GM10266 (cell line): ENCODE results near the gene CDK6.

ENCODE experiments used
- DNase-seq: peaks from one replicate; pipeline ENCODE4 v3.0.0; 2012; ENCODE audit errors: extremely low spot score
- TF ChIP-seq, protein P1 (sequence below): IDR thresholded peaks from 2 replicates; pipeline ENCODE4 v1.5.1; 2012; ENCODE audit warnings: mild to moderate bottlenecking, low read depth; ENCODE audit not compliant: control insufficient read depth, insufficient read depth; ENCODE audit errors: missing control alignments

The CDK6 gene

GRCh38 chr7:92790992-92791391 lies 45.4 kb downstream of the CDK6 start:
- TF ChIP-seq, protein P1, sequence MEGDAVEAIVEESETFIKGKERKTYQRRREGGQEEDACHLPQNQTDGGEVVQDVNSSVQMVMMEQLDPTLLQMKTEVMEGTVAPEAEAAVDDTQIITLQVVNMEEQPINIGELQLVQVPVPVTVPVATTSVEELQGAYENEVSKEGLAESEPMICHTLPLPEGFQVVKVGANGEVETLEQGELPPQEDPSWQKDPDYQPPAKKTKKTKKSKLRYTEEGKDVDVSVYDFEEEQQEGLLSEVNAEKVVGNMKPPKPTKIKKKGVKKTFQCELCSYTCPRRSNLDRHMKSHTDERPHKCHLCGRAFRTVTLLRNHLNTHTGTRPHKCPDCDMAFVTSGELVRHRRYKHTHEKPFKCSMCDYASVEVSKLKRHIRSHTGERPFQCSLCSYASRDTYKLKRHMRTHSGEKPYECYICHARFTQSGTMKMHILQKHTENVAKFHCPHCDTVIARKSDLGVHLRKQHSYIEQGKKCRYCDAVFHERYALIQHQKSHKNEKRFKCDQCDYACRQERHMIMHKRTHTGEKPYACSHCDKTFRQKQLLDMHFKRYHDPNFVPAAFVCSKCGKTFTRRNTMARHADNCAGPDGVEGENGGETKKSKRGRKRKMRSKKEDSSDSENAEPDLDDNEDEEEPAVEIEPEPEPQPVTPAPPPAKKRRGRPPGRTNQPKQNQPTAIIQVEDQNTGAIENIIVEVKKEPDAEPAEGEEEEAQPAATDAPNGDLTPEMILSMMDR: no peak
- no peak for DNase-seq

DNA sequence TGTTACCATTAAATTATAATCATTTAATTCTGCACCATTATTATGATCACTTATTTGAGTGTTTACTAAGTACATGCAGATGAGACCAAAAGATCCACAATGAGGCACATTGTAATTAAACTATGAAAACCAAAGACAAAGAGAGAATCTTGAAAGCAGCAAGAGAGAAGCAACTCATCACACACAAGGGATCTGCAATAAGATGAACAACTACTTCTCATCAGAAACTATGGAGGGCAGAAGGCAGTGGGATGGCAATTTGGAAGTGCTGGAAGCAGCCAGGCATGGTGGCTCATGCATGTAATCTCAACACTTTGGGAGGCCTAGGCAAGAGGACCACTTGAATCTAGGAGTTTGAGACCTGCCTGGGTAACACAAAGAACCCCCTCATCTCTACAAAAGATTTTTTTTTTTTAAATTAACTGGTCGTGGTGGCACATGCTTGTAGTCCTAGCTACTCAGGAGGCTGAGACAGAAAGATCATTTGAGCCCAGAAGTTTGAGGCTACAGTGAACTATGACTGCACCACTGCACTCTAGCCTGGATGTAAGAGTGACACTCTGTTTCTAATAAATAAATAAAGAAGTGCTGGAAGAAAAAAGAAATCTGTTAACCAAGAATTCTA lies 47.7 kb downstream of the CDK6 start:
- no peak for DNase-seq
- TF ChIP-seq, protein P1: no peak

DNA sequence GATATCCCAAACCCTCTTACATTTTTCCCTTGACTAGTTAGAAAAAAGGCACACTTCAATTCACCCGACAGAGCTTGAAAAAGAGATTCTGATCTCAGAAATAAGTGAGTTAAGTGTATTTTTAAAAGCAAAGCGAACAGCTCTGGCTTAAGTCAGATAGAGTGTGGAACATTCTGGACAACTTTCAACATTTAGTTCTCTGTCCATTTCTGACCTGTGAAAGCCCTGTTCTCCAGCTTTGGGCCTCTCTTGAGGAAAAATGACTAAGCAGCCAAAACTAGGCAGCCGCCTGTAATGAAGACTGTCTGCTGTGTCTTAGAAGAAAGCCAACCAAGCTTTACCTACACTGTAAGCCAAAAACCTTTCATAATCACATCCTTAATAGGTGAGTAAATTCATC lies 50.5 kb downstream of the CDK6 start:
- DNase-seq: no peak
- TF ChIP-seq, protein P1: no peak

DNA sequence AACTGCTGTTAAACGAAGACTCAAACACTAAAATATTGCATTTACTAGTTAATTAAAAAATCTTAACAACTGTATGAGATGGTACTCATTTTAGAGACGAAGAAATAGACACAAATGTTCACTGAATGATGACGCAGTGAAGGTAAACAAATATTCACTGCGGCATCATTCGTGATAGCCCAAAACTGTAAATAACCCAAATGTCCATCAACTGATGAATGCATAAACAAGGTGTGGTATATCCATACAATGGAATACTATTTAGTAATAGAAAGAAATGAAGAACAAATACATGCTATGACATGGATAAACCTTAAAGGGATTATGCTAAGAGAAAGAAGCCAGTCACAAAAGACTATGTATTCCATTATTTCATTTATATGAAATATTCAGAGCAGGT lies 51.4 kb downstream of the CDK6 start:
- no peak for DNase-seq
- TF ChIP-seq, protein P1: no peak

- DNase-seq: no peak
- TF ChIP-seq, protein P1: no peak
Measured at GRCh38 chr7:92783260-92784201, 52.8 kb downstream of the CDK6 start.

DNA sequence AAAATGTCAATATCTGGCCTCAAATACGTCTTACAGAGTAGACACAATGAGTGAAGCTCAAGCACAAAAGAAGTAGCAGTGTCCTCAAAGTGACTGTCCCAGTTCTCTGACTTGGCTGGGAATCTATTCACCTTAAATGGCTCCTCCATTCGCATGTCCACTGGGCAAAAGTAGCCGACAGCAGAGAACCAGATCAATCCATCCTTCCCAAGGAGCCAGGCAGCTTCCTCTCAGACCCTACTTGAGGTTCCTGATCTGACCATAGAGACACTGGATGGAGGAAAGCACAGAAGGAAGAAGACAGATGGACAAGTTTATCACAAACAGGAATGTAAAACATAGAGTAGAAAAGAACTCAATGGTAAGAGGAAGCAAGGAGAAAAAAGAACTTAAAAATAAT lies 53.5 kb downstream of the CDK6 start:
- DNase-seq: no peak
- TF ChIP-seq, protein P1: no peak

DNA sequence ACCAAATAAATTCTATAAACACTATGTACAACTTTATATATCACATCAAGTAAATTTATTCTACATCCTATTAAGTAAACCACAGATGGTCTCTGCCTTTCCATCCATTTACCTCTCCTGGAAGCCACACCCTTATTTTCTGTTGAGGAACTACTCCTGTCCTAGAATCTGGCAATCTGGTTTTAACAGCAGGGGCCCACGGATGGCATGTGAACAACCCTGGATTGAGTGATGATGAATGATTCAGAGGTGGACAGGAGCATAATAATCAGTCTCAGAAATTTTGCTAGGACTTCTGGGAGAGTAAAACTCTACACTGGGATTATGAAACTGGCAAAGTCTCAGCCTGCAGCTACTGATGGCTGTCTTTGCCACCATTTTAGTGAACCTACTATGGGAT lies 54.1 kb downstream of the CDK6 start:
- no peak for DNase-seq
- TF ChIP-seq, protein P1: no peak
